Measurements from ENCODE around the gene SLC38A11. TPM values are rescaled to one million over a fixed set of nuclear protein-coding genes. Genes with fewer than 3 reads are reported as not detected.
A peak's percentile ranks its signal among the peaks of the same experiment; 100 is the strongest.
"Not testable (repeated sequence)": the region's sequence is repeated elsewhere in the genome, so short reads cannot be mapped to it uniquely, and the experiment has no call there.

Gene SLC38A11, protein sequence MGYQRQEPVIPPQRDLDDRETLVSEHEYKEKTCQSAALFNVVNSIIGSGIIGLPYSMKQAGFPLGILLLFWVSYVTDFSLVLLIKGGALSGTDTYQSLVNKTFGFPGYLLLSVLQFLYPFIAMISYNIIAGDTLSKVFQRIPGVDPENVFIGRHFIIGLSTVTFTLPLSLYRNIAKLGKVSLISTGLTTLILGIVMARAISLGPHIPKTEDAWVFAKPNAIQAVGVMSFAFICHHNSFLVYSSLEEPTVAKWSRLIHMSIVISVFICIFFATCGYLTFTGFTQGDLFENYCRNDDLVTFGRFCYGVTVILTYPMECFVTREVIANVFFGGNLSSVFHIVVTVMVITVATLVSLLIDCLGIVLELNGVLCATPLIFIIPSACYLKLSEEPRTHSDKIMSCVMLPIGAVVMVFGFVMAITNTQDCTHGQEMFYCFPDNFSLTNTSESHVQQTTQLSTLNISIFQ
- polyA plus RNA-seq (ENCODE audit: insufficient read length in 3 of 3) = 10 to 100 TPM in 1 of 3 donors, 1 to 10 TPM in 2; 2.1 to 15.0 (median 9.6) TPM

- DNase-seq (ENCODE audit: low read depth in 3 of 3, low spot score in 2 of 3) = no peak
Observed at GRCh38 chr2:164954954-164955701, at the start of gene SLC38A11. SLC38A11 (minus strand) TSS chr2:164955525; CDS start chr2:164955247, 278 bp downstream.

GRCh38 chr2:165003443-165004130 is 48.3 kb upstream of the SLC38A11 start:
- DNase-seq (ENCODE audit: low read depth in 3 of 3, low spot score in 2 of 3) = no peak

GRCh38 chr2:165002638-165003037 is 47.3 kb upstream of the SLC38A11 start:
- no peak for DNase-seq (ENCODE audit: low read depth in 3 of 3, low spot score in 2 of 3)

- DNase-seq (ENCODE audit: low read depth in 3 of 3, low spot score in 2 of 3) = not testable (repeated sequence)
Observed at GRCh38 chr2:164994664-164995299, 39.5 kb upstream of the SLC38A11 start.

DNA sequence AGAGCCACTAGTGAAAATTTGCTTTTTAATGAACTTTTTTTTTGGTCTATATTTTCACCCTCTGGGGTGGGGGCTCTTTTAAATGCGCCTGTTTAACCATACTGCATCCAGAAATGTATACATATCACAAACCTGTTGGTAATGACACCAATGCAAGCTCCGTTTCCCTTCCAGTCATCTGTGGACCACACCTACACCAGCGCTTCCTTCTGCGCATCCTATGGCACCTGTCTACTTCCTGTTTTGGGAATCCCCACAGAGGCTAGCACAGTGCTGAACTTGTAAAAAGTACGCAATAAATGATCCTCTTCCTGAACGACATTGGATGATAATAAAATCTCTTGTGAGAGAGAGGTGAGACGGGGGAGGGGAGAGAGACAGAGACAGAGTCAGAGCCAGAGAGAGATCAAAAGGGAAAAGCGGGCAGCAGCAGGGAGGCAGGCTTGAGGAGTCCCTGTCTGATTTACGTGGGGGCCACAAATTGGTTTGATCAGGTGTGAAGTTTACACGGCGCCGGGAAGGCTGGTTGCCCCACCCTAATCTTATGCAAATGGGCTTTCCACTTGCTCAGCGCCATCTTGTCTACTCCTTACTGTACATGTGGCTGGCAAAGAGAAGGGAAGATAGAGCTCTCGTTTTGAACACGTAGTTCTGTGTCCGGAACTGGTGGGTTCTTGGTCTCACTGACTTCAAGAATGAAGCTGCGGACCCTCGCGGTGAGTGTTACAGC is 38.1 kb upstream of the SLC38A11 start:
- no peak for DNase-seq (ENCODE audit: low read depth in 3 of 3, low spot score in 2 of 3)

DNA sequence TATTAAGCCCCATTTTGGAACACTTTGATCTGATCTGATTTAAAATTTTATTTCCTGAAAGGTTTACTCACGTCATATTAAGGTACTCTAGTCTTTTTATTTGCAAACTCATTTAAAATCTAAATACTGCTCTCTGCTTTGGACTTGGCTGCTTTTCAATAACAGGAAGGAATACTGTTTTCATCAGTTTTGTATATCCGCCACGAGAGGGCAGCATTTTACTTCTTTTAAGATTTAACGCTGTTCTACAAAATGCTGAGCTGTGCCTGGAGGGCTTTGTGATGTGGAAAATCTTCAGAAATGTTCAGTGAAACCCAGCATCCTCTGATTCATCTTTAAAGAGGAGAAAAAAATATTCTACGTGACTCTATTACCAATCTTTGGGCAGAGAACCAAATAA is 37.5 kb upstream of the SLC38A11 start:
- peak; percentile 38 to 64 (median 63) for DNase-seq (ENCODE audit: low read depth in 3 of 3, low spot score in 2 of 3)

DNA sequence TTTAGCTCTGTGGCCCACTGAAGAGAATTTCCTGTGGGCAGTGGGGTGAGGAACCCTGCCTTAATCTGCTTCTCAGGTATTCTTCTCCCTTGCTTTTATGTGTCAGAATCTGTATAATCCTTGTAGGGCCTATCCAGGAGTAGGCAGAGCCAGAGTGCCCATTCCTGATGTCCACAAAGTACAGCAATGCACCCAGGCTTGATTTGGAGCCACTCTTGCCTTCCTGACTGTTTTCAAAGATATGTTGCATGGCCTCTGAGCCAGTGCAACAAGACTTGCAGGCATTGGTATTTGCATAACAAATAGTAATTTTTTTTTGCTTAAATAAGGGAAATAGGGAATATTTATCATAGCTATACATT is 36.7 kb upstream of the SLC38A11 start:
- DNase-seq (ENCODE audit: low read depth in 3 of 3, low spot score in 2 of 3) = not testable (repeated sequence)

DNA sequence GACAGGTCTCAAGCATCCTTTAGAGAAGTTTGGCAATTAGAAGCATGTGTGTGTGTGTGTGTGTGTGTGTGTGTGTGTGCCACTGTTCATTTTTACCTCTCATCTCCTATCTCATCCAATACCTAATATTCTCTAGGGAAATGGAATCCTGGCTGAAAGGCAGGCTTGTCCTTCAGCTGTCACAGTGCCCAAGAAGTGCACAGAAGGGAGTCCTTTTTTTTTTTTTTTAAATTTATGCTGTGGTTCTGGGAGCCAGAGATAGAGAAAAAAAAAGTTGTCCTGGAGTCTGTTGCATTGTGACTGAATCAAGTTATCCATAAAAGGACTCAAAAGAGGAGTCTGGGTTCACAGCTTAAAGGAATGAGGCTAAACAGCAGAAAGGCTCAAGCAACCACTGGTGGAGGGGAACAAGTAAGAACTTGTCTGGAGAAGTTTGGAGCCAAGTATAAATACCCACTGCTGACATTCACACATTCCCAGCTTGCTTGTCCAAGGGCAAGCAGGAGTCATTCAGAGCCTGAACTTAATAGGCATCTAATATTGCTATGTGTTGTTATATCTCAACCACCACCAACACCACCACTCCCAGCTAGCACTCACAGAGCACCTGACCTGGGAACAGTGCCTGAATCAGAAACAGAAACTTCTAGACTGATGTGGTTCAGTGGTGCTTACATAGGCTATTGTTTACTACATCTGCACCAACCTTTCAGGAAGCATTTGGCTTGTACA is 36.2 kb upstream of the SLC38A11 start:
- not testable (repeated sequence) for DNase-seq (ENCODE audit: low read depth in 3 of 3, low spot score in 2 of 3)

DNA sequence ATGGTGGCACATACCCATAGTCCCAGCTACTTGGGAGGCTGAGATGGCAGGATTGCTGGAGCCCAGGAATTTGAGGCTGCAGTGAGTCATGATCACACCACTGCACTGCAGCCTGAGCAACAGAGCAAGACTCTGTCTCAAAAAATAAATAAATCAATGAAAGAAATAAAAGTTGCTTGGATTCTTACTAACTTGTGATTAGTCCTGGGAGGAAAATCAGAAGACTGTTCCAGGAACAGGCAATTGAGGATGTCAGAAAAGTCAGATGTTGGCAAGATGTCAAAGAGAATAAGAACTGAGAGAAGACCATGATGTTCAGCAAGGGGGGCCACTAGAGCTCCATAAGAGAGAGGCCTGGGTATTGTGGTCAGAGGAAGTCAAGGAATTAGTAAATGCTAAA is 35.6 kb upstream of the SLC38A11 start:
- not testable (repeated sequence) for DNase-seq (ENCODE audit: low read depth in 3 of 3, low spot score in 2 of 3)

- not testable (repeated sequence) for DNase-seq (ENCODE audit: low read depth in 3 of 3, low spot score in 2 of 3)
Observed at GRCh38 chr2:164988805-164989204, 33.5 kb upstream of the SLC38A11 start.

GRCh38 chr2:164986027-164986426 is 30.7 kb upstream of the SLC38A11 start:
- DNase-seq (ENCODE audit: low read depth in 3 of 3, low spot score in 2 of 3) = not testable (repeated sequence)

DNA sequence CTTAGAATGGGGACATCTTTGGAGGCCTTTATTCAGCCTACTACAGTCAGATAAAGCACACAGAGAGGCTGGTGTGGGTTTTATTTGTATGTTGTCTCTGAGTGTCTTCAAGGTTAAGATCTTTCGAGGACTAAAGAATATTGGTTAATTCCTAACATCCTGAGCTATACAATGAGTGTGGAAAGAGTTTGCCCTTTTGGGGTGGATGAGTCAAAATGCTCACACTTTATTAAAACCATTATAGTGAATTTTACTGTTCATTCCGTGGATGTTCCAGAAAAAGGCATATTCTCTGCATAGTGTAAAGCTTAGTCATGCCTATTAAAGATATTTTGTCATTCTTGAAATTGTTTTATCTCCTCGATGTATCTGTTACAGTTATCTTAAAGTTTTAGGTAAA is 29.1 kb upstream of the SLC38A11 start:
- no peak for DNase-seq (ENCODE audit: low read depth in 3 of 3, low spot score in 2 of 3)

DNA sequence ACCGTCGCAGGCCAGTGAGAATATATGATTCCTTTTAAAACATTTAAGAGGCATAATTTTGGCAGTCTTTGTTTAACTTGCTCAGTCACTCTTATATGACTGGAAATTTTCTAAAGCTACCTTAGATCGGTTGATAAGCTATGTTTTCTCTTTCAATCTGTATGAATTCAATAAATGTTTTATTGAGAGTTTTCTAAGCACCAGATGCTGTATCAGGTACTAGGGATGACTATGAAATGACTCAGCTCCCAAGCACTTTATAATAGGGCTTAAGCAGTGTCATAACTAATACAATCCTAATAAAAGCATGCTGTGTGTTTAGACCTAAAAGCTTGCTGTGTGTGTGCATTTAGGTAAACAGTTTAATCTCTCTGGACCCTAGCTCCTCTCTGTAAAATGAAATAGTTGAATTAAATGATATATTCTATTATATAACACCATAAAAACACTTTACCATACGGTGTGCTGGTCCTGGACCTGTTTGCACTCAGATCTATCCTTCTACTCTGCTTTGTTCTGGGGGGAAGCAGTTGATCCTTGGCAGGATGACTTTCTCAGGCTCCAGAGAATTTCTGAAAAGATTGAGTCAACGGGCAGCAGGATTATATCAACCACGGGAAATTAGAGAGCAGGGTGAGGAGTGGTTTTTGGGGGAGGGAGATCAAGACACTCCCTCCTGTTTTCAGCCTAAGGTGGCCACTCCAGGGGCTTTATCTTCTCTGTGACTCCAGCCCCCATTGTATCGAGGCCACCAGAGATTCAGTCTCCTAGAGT is 26.1 kb upstream of the SLC38A11 start:
- no peak for DNase-seq (ENCODE audit: low read depth in 3 of 3, low spot score in 2 of 3)

DNA sequence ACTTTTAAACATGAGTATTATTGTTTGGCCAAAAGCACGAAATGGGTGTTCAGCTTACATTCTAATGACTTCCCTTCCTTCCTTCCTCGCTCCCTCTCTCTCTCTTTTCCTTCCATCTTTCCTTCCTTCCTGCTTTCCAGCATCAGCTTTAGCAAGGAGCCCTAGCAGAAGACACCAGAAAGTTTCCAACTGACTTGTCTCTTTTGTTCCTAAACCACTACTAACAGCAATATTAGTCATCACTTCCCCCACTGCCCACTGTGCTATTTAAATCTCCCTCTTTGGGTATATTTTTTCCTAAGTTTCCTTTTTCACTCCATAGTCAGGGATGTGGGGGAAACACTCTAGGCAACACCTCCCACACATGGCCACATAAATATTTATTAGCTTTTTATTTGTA is 25.4 kb upstream of the SLC38A11 start:
- DNase-seq (ENCODE audit: low read depth in 3 of 3, low spot score in 2 of 3) = not testable (repeated sequence)

GRCh38 chr2:164979113-164979512 is 23.8 kb upstream of the SLC38A11 start:
- no peak for DNase-seq (ENCODE audit: low read depth in 3 of 3, low spot score in 2 of 3)

- DNase-seq (ENCODE audit: low read depth in 3 of 3, low spot score in 2 of 3) = not testable (repeated sequence)
Observed at GRCh38 chr2:164976875-164977470, 21.6 kb upstream of the SLC38A11 start.

GRCh38 chr2:164976301-164976700 is 21.0 kb upstream of the SLC38A11 start:
- DNase-seq (ENCODE audit: low read depth in 3 of 3, low spot score in 2 of 3) = no peak

DNA sequence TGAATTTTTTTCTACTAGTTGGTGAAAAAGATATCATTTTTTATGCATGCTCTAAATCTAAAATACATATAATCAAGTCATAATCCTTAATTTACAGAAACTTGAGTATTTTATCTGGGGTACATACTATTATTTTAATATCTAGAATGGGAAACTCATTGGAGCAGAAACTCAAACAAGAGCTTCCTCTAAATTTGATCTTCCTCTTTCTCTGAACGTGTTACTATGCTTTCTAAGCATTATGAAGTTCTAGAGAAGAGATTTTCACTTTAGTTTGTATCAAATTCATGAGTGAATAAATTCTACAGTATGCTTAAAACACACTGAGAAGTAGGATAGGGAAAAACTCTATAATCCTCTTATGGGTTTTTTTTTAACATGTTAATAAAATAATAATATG is 20.6 kb upstream of the SLC38A11 start:
- no peak for DNase-seq (ENCODE audit: low read depth in 3 of 3, low spot score in 2 of 3)
